ENCODE data around the gene SDR42E2. TPM values are rescaled to one million over a fixed set of nuclear protein-coding genes. Genes with fewer than 3 reads are reported as not detected.

SDR42E2 gene
- total and polyA plus RNA-seq, 2 donors (not counting 1 experiment from before 2014, with no cell fraction given): under 0.01 TPM; not detected in 1

DNA sequence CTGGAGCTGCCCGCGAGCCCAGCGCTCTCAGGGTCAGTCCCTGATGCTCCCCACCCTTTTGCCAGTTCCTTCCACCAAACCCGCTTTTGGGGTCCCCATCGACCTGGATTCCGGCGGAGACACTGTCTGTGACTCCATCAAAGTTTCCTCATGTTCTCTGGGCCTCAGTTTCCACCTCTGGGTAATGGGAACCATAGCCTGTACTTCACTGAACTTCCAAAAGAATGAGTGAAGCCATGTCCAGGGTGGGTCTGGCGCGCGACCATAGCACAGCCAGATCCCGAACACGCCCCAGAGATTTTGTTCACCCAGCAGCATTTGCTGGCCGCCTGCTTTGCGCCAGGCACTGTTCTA is 327 bp downstream of the SDR42E2 start:
- Histone ChIP-seq H4K20me1 (ENCODE audit: control insufficient read depth, extremely low read depth, insufficient read depth, low read length) (no peaks in the 10 kb centered on the region), H3K4me2 (ENCODE audit: extremely low read depth, insufficient read depth, low read length) (no peak overlapping the region), H3K9ac (ENCODE audit: insufficient read depth, low read length) (no peak overlapping the region), H3K27me3 (ENCODE audit: control insufficient read depth, insufficient read depth, low read length) (peaks cover 20% of the 10 kb centered on the region), H2AFZ (ENCODE audit: low read length) (no peak overlapping the region), H3K4me1 (ENCODE audit: control insufficient read depth, extremely low read depth, insufficient read depth, low read length) (no peaks in the 10 kb centered on the region), H3K4me3 (replicated peaks in 1 of 4; ENCODE audit: control extremely low read depth in 1 of 4, insufficient read depth in 1 of 4, low read depth in 3 of 4, low read length in 4 of 4) (no peak overlapping the region), H3K36me3 (ENCODE audit: control insufficient read depth, insufficient read depth, low read length) (no peaks in the 10 kb centered on the region), H3K79me2 (ENCODE audit: control insufficient read depth, insufficient read depth, low read length) (no peaks in the 10 kb centered on the region), H3K9me3 (ENCODE audit: control insufficient read depth, insufficient read depth, low read depth, low read length) (no peaks in the 10 kb centered on the region), H3K27ac (ENCODE audit: insufficient read depth, low read length) (no peak overlapping the region)
- no peak for DNase-seq (ENCODE audit: low read depth in 2 of 2)
- TF ChIP-seq, protein P1, sequence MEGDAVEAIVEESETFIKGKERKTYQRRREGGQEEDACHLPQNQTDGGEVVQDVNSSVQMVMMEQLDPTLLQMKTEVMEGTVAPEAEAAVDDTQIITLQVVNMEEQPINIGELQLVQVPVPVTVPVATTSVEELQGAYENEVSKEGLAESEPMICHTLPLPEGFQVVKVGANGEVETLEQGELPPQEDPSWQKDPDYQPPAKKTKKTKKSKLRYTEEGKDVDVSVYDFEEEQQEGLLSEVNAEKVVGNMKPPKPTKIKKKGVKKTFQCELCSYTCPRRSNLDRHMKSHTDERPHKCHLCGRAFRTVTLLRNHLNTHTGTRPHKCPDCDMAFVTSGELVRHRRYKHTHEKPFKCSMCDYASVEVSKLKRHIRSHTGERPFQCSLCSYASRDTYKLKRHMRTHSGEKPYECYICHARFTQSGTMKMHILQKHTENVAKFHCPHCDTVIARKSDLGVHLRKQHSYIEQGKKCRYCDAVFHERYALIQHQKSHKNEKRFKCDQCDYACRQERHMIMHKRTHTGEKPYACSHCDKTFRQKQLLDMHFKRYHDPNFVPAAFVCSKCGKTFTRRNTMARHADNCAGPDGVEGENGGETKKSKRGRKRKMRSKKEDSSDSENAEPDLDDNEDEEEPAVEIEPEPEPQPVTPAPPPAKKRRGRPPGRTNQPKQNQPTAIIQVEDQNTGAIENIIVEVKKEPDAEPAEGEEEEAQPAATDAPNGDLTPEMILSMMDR (conservative IDR thresholded peaks at IDR 0.05 in 1 of 2, IDR thresholded peaks at IDR 0.05 in 1 of 2; ENCODE audit: low read depth in 1 of 2, low read length in 2 of 2): no peak
- no peak for TF ChIP-seq EZH2 (IDR thresholded peaks at IDR 0.05; ENCODE audit: low read length, missing control alignments)

DNA sequence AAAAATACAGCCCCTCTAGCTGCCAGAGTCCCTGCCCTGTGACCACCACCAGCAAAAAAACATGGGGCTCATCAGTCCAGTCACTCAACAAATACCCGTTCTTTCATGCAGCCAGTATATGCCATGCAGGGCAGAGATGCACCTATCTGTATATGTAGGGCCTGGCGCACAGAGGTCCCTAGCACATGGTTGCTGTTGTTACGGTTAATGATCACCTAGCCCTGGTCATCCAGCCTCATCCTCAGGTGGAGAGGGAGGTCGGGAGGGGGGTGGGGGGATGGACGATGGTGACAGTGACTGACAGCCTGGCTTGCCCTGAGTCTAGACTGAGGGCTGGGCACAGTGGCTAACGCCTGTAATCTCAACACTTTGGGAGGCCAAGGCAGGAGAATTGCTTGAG is 1.5 kb downstream of the SDR42E2 start:
- Histone ChIP-seq H3K27me3 (ENCODE audit: control insufficient read depth, insufficient read depth, low read length) (peaks cover 20% of the 10 kb centered on the region), H3K79me2 (ENCODE audit: control insufficient read depth, insufficient read depth, low read length) (no peaks in the 10 kb centered on the region), H2AFZ (ENCODE audit: low read length) (no peak overlapping the region), H4K20me1 (ENCODE audit: control insufficient read depth, extremely low read depth, insufficient read depth, low read length) (no peaks in the 10 kb centered on the region), H3K36me3 (ENCODE audit: control insufficient read depth, insufficient read depth, low read length) (no peaks in the 10 kb centered on the region), H3K4me3 (replicated peaks in 1 of 4; ENCODE audit: control extremely low read depth in 1 of 4, insufficient read depth in 1 of 4, low read depth in 3 of 4, low read length in 4 of 4) (no peak overlapping the region), H3K4me2 (ENCODE audit: extremely low read depth, insufficient read depth, low read length) (no peak overlapping the region), H3K9me3 (ENCODE audit: control insufficient read depth, insufficient read depth, low read depth, low read length) (no peaks in the 10 kb centered on the region), H3K4me1 (ENCODE audit: control insufficient read depth, extremely low read depth, insufficient read depth, low read length) (no peaks in the 10 kb centered on the region), H3K9ac (ENCODE audit: insufficient read depth, low read length) (no peak overlapping the region), H3K27ac (ENCODE audit: insufficient read depth, low read length) (no peak overlapping the region)
- TF ChIP-seq, protein P1 (conservative IDR thresholded peaks at IDR 0.05 in 1 of 2, IDR thresholded peaks at IDR 0.05 in 1 of 2; ENCODE audit: low read depth in 1 of 2, low read length in 2 of 2): no peak
- no peak for TF ChIP-seq EZH2 (IDR thresholded peaks at IDR 0.05; ENCODE audit: low read length, missing control alignments)
- DNase-seq (ENCODE audit: low read depth in 2 of 2): no peak

DNA sequence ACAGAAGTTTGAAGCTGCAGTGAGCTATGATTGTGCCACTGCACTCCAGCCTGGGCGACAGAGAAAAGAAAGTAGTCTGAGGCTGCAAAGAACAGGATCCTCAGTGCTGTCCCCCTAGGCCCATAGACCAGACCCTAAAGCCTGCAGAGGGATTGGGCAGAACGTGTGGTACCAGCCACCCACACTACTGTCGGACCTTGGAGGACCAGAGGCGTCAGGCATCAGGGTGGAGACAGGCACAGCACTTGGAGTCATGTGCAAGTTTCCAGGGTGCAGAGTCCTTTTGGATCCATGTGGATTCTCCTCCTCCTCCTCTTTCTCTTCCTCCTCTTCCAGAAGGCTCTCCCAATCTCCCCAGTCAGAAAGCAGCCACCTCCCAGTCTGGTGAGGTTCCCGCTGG is 2.2 kb downstream of the SDR42E2 start:
- no peaks in the 10 kb centered on the region for H3K36me3 ChIP-seq (ENCODE audit: control insufficient read depth, insufficient read depth, low read length)
- no peaks in the 10 kb centered on the region for H3K79me2 ChIP-seq (ENCODE audit: control insufficient read depth, insufficient read depth, low read length)
- no peak overlapping the region for H3K27ac ChIP-seq (ENCODE audit: insufficient read depth, low read length)
- no peak for DNase-seq (ENCODE audit: low read depth in 2 of 2)
- H2AFZ ChIP-seq (ENCODE audit: low read length): no peak overlapping the region
- no peaks in the 10 kb centered on the region for H3K4me1 ChIP-seq (ENCODE audit: control insufficient read depth, extremely low read depth, insufficient read depth, low read length)
- TF ChIP-seq EZH2 (IDR thresholded peaks at IDR 0.05; ENCODE audit: low read length, missing control alignments): no peak
- TF ChIP-seq, protein P1 (conservative IDR thresholded peaks at IDR 0.05 in 1 of 2, IDR thresholded peaks at IDR 0.05 in 1 of 2; ENCODE audit: low read depth in 1 of 2, low read length in 2 of 2): no peak
- H3K9ac ChIP-seq (ENCODE audit: insufficient read depth, low read length): no peak overlapping the region
- H3K4me3 ChIP-seq (replicated peaks in 1 of 4; ENCODE audit: control extremely low read depth in 1 of 4, insufficient read depth in 1 of 4, low read depth in 3 of 4, low read length in 4 of 4): no peak overlapping the region
- H4K20me1 ChIP-seq (ENCODE audit: control insufficient read depth, extremely low read depth, insufficient read depth, low read length): no peaks in the 10 kb centered on the region
- H3K4me2 ChIP-seq (ENCODE audit: extremely low read depth, insufficient read depth, low read length): no peak overlapping the region
- H3K27me3 ChIP-seq (ENCODE audit: control insufficient read depth, insufficient read depth, low read length): peaks cover 20% of the 10 kb centered on the region
- no peaks in the 10 kb centered on the region for H3K9me3 ChIP-seq (ENCODE audit: control insufficient read depth, insufficient read depth, low read depth, low read length)

Data from fibroblast of lung (primary cell).